ENCODE data around the gene TSPYL4.

TSPYL4 gene

GRCh38 chr6:116267836-116268588 lies 14.1 kb upstream of the TSPYL4 start:
- Histone ChIP-seq H3K4me2 (ENCODE audit: low read depth, low read length, poor library complexity, severe bottlenecking) (no peak overlapping the region), H3K27me3 (ENCODE audit: low read length) (no peaks in the 10 kb centered on the region), H3K4me3 (ENCODE audit: insufficient read depth, low read length, poor library complexity, severe bottlenecking) (no peak overlapping the region), H2AFZ (ENCODE audit: low read depth, low read length, severe bottlenecking) (no peak overlapping the region), H3K36me3 (ENCODE audit: low read length) (0 out of 2 replicates have a peak, but pooled peaks cover 3% of the 10 kb centered on the region), H3K79me2 (ENCODE audit: insufficient read depth, low read length) (no peaks in the 10 kb centered on the region), H3F3A (ENCODE audit: insufficient read depth) (peaks cover 23% of the 10 kb centered on the region; the same call in 1 of the 2 replicates), H3K27ac (ENCODE audit: low read depth, low read length) (no peak overlapping the region), H4K20me1 (ENCODE audit: low read depth, low read length) (no peaks in the 10 kb centered on the region), H3K9ac (ENCODE audit: low read length) (no peak overlapping the region), H3K9me3 (ENCODE audit: insufficient read depth, low read length) (no peaks in the 10 kb centered on the region), H3K9me2 (replicated peaks; ENCODE audit: insufficient read depth, low read length) (no peaks in the 10 kb centered on the region)
- TF ChIP-seq EZH2phosphoT487 (conservative IDR thresholded peaks at IDR 0.05; ENCODE audit: low read length) (no peak), CTCF (IDR thresholded peaks at IDR 0.05; ENCODE audit: insufficient read depth, low read length, poor library complexity, severe bottlenecking) (no peak)

- H3K4me2 ChIP-seq (ENCODE audit: low read depth, low read length, poor library complexity, severe bottlenecking) = no peak overlapping the region
- H3K27me3 ChIP-seq (ENCODE audit: low read length) = no peaks in the 10 kb centered on the region
- H4K20me1 ChIP-seq (ENCODE audit: low read depth, low read length) = no peaks in the 10 kb centered on the region
- H3K4me3 ChIP-seq (ENCODE audit: insufficient read depth, low read length, poor library complexity, severe bottlenecking) = no peak overlapping the region
- H3K27ac ChIP-seq (ENCODE audit: low read depth, low read length) = no peak overlapping the region
- TF ChIP-seq EZH2phosphoT487 (conservative IDR thresholded peaks at IDR 0.05; ENCODE audit: low read length) (no peak), CTCF (IDR thresholded peaks at IDR 0.05; ENCODE audit: insufficient read depth, low read length, poor library complexity, severe bottlenecking) (no peak)
- H2AFZ ChIP-seq (ENCODE audit: low read depth, low read length, severe bottlenecking) = no peak overlapping the region
- H3K9me3 ChIP-seq (ENCODE audit: insufficient read depth, low read length) = no peaks in the 10 kb centered on the region
- no peak overlapping the region for H3K9ac ChIP-seq (ENCODE audit: low read length)
- 0 out of 2 replicates have a peak, but pooled peaks cover 3% of the 10 kb centered on the region for H3K36me3 ChIP-seq (ENCODE audit: low read length)
- H3F3A ChIP-seq (ENCODE audit: insufficient read depth) = peaks cover 17% of the 10 kb centered on the region; the same call in 1 of the 2 replicates
- no peaks in the 10 kb centered on the region for H3K79me2 ChIP-seq (ENCODE audit: insufficient read depth, low read length)
- no peaks in the 10 kb centered on the region for H3K9me2 ChIP-seq (replicated peaks; ENCODE audit: insufficient read depth, low read length)
These were observed 12.9 kb upstream of the TSPYL4 start for GRCh38 chr6:116266803-116267202.

- H3K27ac ChIP-seq (ENCODE audit: low read depth, low read length) = no peak overlapping the region
- 0 out of 2 replicates have a peak, but pooled peaks cover 3% of the 10 kb centered on the region for H3K36me3 ChIP-seq (ENCODE audit: low read length)
- no peak overlapping the region for H3K4me2 ChIP-seq (ENCODE audit: low read depth, low read length, poor library complexity, severe bottlenecking)
- H2AFZ ChIP-seq (ENCODE audit: low read depth, low read length, severe bottlenecking) = no peak overlapping the region
- no peak for TF ChIP-seq EZH2phosphoT487 (conservative IDR thresholded peaks at IDR 0.05; ENCODE audit: low read length)
- TF ChIP-seq CTCF (IDR thresholded peaks at IDR 0.05; ENCODE audit: insufficient read depth, low read length, poor library complexity, severe bottlenecking) = no peak
- H3F3A ChIP-seq (ENCODE audit: insufficient read depth) = peaks cover 16% of the 10 kb centered on the region; the same call in 1 of the 2 replicates
- H3K27me3 ChIP-seq (ENCODE audit: low read length) = no peaks in the 10 kb centered on the region
- H3K9me3 ChIP-seq (ENCODE audit: insufficient read depth, low read length) = no peaks in the 10 kb centered on the region
- H3K9me2 ChIP-seq (replicated peaks; ENCODE audit: insufficient read depth, low read length) = no peaks in the 10 kb centered on the region
- H4K20me1 ChIP-seq (ENCODE audit: low read depth, low read length) = no peaks in the 10 kb centered on the region
- no peaks in the 10 kb centered on the region for H3K79me2 ChIP-seq (ENCODE audit: insufficient read depth, low read length)
- H3K4me3 ChIP-seq (ENCODE audit: insufficient read depth, low read length, poor library complexity, severe bottlenecking) = no peak overlapping the region
- H3K9ac ChIP-seq (ENCODE audit: low read length) = no peak overlapping the region
These were observed 11.4 kb upstream of the TSPYL4 start for GRCh38 chr6:116265041-116265829.
